Measurements from ENCODE around the gene LRRC8B. TPM values are rescaled to one million over a fixed set of nuclear protein-coding genes. Genes with fewer than 3 reads are reported as not detected.

Gene LRRC8B
- total and polyA plus RNA-seq, 9 of the 15 experiments (the other 6 are each of a cell fraction or from before 2014, with no cell fraction given) = 4.3 to 43.7 (median 14.4) TPM

DNA sequence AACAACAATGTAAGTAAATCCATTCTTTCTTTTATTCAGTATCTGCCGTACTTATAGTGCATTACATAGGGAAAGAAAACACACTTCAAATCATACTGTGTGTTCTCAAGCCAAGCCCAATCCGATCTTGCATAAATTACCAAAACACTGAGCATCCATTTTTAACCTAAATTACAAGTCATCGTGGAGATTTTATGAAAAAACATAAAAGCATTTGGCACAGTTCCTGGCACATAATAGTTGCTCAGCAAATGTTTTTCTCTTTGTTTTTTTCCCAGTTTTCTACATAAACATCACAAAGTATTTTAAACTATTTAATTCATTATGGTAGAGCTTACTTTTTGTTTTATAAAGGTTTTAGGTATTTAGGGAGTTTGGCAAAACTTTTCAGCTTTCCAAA, 60.2 kb downstream of the LRRC8B start:
- intact Hi-C loops (cut with micrococcal nuclease) = no loop called here
- in situ Hi-C loops (cut with MboI) = no loop called here
- no TSS peak for BruUV-seq (replicated peaks)
- CTCF ChIA-PET (ENCODE audit: low intra/inter-chr PET ratio) = no interaction called here
- Histone ChIP-seq H3K9ac (ENCODE audit: insufficient read depth in 1 of 2, low read depth in 2 of 2, low read length in 2 of 2) (no peak overlapping the region), H3K27me3 (ENCODE audit: control insufficient read depth in 2 of 2, insufficient read depth in 2 of 2, low read length in 2 of 2) (no peaks in the 10 kb centered on the region), H2AFZ (ENCODE audit: low read depth, low read length) (no peak overlapping the region), H3K27ac (ENCODE audit: extremely low read depth, low read depth, low read length) (no peak overlapping the region), H3K79me2 (ENCODE audit: control insufficient read depth, insufficient read depth, low read length) (peaks cover 43% of the 10 kb centered on the region; the same call in 2 of the 3 replicates), H3K9me1 (ENCODE audit: control insufficient read depth, insufficient read depth, low read length) (no peaks in the 10 kb centered on the region), H3K9me3 (replicated peaks; ENCODE audit: control insufficient read depth, insufficient read depth, low read depth, low read length) (no peaks in the 10 kb centered on the region), H3K4me2 (ENCODE audit: insufficient read depth, low read length) (no peak overlapping the region), H3K36me3 (ENCODE audit: control insufficient read depth, insufficient read depth, low read length) (peaks cover 94% of the 10 kb centered on the region), H3K4me1 (replicated peaks in 1 of 2; ENCODE audit: control insufficient read depth in 2 of 2, insufficient read depth in 2 of 2, low read length in 2 of 2) (no peaks in the 10 kb centered on the region), H3K4me3 (no peak overlapping the region), H4K20me1 (replicated peaks; ENCODE audit: control insufficient read depth, insufficient read depth, low read length) (no peaks in the 10 kb centered on the region; the same call in 1 of the 2 replicates)
- 93% methylated on average over 3 of the region's 3 CpGs for WGBS (ENCODE audit: insufficient coverage, low coverage, missing lambda C conversion rate)
- FAIRE-seq (no peak), ATAC-seq (no peak), DNase-seq (ENCODE audit: extremely low read depth in 1 of 4, low spot score in 3 of 4) (no peak)
- TF ChIP-seq, protein P1, sequence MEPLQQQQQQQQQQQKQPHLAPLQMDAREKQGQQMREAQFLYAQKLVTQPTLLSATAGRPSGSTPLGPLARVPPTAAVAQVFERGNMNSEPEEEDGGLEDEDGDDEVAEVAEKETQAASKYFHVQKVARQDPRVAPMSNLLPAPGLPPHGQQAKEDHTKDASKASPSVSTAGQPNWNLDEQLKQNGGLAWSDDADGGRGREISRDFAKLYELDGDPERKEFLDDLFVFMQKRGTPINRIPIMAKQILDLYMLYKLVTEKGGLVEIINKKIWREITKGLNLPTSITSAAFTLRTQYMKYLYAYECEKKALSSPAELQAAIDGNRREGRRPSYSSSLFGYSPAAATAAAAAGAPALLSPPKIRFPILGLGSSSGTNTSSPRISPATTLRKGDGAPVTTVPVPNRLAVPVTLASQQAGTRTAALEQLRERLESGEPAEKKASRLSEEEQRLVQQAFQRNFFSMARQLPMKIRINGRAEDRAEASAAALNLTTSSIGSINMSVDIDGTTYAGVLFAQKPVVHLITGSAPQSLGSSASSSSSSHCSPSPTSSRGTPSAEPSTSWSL (CRISPR knock-in tag; IDR thresholded peaks at IDR 0.05; ENCODE audit: borderline replicate concordance) = no peak
- TF ChIP-seq THRAP3 (IDR thresholded peaks at IDR 0.05; ENCODE audit: borderline replicate concordance) = no peak
- no peak for TF ChIP-seq XRCC4 (IDR thresholded peaks at IDR 0.05; ENCODE audit: extremely low read depth, insufficient read depth, insufficient read length)
- no peak for TF ChIP-seq ZNF431 (CRISPR knock-in tag; IDR thresholded peaks at IDR 0.05)
- no peak for TF ChIP-seq AFF1 (IDR thresholded peaks at IDR 0.05; ENCODE audit: low read depth in 1 of 2, partially characterized antibody in 2 of 2)
- TF ChIP-seq BRCA1 (IDR thresholded peaks at IDR 0.05) = no peak
- no peak for TF ChIP-seq BRCA1 (CRISPR knock-in tag; IDR thresholded peaks at IDR 0.05)
- no peak for TF ChIP-seq CTCF (IDR thresholded peaks at IDR 0.05 in 2 of 3, conservative IDR thresholded peaks at IDR 0.05 in 1 of 3; ENCODE audit: insufficient read depth in 2 of 3, low read depth in 1 of 3, low read length in 3 of 3)
- TF ChIP-seq SRSF3 (IDR thresholded peaks at IDR 0.05; ENCODE audit: insufficient read depth, low read length) = no peak
- no peak for TF ChIP-seq FOXA1 (IDR thresholded peaks at IDR 0.05; ENCODE audit: borderline replicate concordance)
- no peak for TF ChIP-seq RCOR1 (IDR thresholded peaks at IDR 0.05; ENCODE audit: borderline replicate concordance in 1 of 2, low read depth in 2 of 2, low read length in 2 of 2)
- no peak for TF ChIP-seq NFE2L1 (tag; IDR thresholded peaks at IDR 0.05; ENCODE audit: borderline replicate concordance, low read depth)
- no peak for TF ChIP-seq ZSCAN32 (CRISPR knock-in tag; IDR thresholded peaks at IDR 0.05)
- POLR2A ChIA-PET = interaction anchor here (0.9 kb wide), 1 partner anchor 18 kb away, joined by 4 read pairs; no protein-coding TSS in a partner anchor
